HepG2 (cell line): ENCODE measurements around the gene ADAMTS17.

Experiments used
- CTCF ChIP-seq: sonication (generic); formaldehyde crosslinking; IDR thresholded peaks from 2 replicates; pipeline ENCODE4 v1.5.0; 2020; ENCODE audit warnings: mild to moderate bottlenecking, missing genetic modification reagents, moderate library complexity
- KDM5B ChIP-seq: sonication (generic); formaldehyde crosslinking; IDR thresholded peaks from 2 replicates; pipeline ENCODE4 v1.4.0; 2020; ENCODE audit warnings: missing genetic modification reagents, mild to moderate bottlenecking, borderline replicate concordance
- MXD4 ChIP-seq: IDR thresholded peaks from 2 replicates; pipeline ENCODE4 v1.6.1; 2016; ENCODE audit warnings: mild to moderate bottlenecking, missing biosample characterization, missing genetic modification reagents
- PHF21A ChIP-seq: sonication (generic); formaldehyde crosslinking; IDR thresholded peaks from 2 replicates; pipeline ENCODE4 v1.5.0; 2020; ENCODE audit warnings: mild to moderate bottlenecking, missing genetic modification reagents
- PRDM15 ChIP-seq: sonication (generic); formaldehyde crosslinking; IDR thresholded peaks from 2 replicates; pipeline ENCODE4 v1.4.0; 2020; ENCODE audit warnings: missing genetic modification reagents
- U2AF1 ChIP-seq: fragments of 200-400 bp; formaldehyde crosslinking; optimal IDR thresholded peaks from 2 replicates; pipeline ENCODE3; 2017; ENCODE audit warnings: mild to moderate bottlenecking, low read depth, low read length
- ZNF670 ChIP-seq: sonication (generic); formaldehyde crosslinking; IDR thresholded peaks from 2 replicates; pipeline ENCODE4 v1.8.0; 2022; ENCODE audit warnings: mild to moderate bottlenecking, missing genetic modification reagents, borderline replicate concordance

DNA sequence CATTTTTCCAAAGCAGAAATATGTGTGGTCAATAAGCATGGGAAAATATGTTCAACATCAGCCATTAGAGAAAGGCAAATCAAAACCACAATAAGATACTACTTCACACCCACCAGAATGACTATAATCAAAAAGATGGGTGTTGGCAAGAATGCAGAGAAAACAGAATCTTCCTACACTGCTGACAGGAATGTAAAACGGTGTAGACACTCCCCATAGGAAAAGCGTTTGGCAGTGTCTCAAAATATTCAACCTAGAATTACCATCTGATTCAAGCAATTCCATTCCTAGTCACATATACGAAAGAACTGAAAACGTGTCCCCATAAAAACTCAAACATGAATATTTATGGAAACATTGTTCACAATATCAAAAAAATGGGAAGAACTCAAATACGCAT, 123.3 kb downstream of the ADAMTS17 start:
- TF ChIP-seq ZNF670 (CRISPR knock-in tag) (no peak), KDM5B (no peak), U2AF1 (no peak), PRDM15 (CRISPR knock-in tag) (no peak), PHF21A (CRISPR knock-in tag) (no peak), CTCF (CRISPR knock-in tag) (no peak), MXD4 (CRISPR knock-in tag) (no peak)
